GM11168 (cell line): Measurements from ENCODE around the gene KLK4.

Source experiments
- in situ Hi-C: fragments of 300-500 bp; cut with MboI; formaldehyde crosslinking; loops from one replicate; pipeline ENCODE4 v1.12.0; 2022; ENCODE audit warnings: low sequenced_read_pairs; ENCODE audit not compliant: unreplicated experiment

Gene KLK4

GRCh38 chr19:50890422-50891252, 20.6 kb downstream of the KLK4 start:
- in situ Hi-C loops = no loop called here

- in situ Hi-C loops = no loop called here
Measured at GRCh38 chr19:50889638-50890037, 21.6 kb downstream of the KLK4 start.

DNA sequence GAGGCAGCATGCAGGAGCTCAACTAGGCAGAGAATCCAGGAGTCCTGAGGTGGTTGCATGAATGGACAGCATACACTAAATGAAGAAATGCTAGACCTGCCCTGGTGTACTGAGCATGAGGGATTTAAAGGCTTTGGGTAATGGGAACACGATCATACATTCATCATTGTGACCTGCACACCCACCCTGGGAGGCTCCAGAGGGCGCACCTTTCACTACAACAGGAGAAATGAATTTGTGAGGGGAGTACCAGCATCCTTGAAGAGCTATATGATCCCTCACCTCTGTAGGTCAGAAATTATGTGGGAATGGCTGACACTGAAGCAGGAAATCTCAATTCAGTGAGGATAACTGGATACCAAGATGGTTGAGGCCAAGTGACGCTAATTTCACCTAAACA, 29.0 kb downstream of the KLK4 start:
- in situ Hi-C loops = no loop called here

- in situ Hi-C loops = no loop called here
Measured at GRCh38 chr19:50880241-50880640, 31.0 kb downstream of the KLK4 start.

DNA sequence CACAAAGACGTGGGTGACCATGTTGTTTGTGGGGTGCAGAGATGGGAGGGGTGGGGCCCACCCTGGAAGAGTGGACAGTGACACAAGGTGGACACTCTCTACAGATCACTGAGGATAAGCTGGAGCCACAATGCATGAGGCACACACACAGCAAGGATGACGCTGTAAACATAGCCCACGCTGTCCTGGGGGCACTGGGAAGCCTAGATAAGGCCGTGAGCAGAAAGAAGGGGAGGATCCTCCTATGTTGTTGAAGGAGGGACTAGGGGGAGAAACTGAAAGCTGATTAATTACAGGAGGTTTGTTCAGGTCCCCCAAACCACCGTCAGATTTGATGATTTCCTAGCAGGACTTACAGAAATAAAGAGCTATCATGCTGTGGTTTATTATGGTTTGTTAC, 32.3 kb downstream of the KLK4 start:
- in situ Hi-C loops = no loop called here

DNA sequence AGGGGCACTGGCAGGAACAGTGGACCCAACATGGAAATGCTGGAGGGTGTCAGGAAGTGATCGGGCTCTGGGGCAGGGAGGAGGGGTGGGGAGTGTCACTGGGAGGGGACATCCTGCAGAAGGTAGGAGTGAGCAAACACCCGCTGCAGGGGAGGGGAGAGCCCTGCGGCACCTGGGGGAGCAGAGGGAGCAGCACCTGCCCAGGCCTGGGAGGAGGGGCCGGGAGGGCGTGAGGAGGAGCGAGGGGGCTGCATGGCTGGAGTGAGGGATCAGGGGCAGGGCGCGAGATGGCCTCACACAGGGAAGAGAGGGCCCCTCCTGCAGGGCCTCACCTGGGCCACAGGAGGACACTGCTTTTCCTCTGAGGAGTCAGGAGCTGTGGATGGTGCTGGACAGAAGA, 33.9 kb downstream of the KLK4 start:
- in situ Hi-C loops = no loop called here

- in situ Hi-C loops = no loop called here
Measured at GRCh38 chr19:50876456-50876855, 34.7 kb downstream of the KLK4 start.

DNA sequence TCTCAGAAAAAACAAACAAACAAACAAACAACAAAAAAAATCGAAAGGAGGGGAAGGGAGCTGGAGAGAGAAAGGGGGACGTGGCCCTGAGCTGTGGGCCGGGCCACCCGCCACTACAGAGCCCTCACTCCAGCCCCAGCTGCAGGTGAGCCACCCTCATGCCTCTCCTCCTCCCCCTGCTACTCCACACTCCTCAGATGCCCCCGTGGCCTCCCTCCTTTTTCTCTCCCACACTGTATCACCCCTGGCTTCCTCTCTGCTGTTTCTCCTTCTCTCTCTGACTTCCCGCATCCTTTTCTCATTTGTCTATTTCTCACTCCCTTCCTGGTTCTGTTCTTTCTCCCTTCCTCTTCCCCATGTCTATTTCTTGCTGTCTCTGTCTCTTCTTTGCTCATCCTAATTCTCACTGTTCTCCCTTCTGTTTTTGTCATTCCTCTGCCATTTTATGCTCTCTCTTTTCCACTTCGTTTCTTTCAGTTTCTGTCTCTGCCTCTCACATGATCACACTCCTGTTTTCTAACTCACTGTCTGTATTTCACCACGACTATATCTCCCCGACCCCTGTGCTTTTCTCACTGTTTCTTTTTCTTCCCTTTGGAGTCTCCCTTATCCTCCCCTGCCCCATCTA, 35.3 kb downstream of the KLK4 start:
- in situ Hi-C loops = no loop called here

GRCh38 chr19:50874211-50874610, 37.0 kb downstream of the KLK4 start:
- in situ Hi-C loops = no loop called here

DNA sequence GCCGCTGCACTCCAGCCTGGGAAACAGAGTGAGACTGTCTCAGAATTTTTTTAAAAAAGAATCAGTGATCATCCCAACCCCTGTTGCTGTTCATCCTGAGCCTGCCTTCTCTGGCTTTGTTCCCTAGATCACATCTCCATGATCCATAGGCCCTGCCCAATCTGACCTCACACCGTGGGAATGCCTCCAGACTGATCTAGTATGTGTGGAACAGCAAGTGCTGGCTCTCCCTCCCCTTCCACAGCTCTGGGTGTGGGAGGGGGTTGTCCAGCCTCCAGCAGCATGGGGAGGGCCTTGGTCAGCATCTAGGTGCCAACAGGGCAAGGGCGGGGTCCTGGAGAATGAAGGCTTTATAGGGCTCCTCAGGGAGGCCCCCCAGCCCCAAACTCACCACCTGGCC, 38.1 kb downstream of the KLK4 start, which contains the start of gene KLK2:
Gene KLK2, plus strand, starts transcription at position 384 of the 400 bp plus-strand sequence. CDS start 35 bp downstream, outside the sequence.
- in situ Hi-C loops = no loop called here

DNA sequence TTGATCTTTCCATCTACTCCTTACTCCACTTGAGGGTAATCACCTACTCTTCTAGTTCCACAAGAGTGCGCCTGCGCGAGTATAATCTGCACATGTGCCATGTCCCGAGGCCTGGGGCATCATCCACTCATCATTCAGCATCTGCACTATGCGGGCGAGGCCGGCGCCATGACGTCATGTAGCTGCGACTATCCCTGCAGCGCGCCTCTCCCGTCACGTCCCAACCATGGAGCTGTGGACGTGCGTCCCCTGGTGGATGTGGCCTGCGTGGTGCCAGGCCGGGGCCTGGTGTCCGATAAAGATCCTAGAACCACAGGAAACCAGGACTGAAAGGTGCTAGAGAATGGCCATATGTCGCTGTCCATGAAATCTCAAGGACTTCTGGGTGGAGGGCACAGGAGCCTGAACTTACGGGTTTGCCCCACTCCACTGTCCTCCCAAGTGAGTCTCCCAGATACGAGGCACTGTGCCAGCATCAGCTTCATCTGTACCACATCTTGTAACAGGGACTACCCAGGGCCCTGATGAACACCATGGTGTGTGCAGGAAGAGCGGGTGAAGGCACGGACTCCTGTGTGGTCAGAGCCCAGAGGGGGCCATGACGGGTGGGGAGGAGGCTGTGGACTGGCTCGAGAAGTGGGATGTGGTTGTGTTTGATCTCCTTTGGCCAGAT, 40.6 kb downstream of the KLK4 start:
- in situ Hi-C loops = no loop called here

- in situ Hi-C loops = no loop called here
Measured at GRCh38 chr19:50869479-50869878, 41.7 kb downstream of the KLK4 start.

- in situ Hi-C loops = no loop called here
Measured at GRCh38 chr19:50861496-50862286, 49.5 kb downstream of the KLK4 start.

DNA sequence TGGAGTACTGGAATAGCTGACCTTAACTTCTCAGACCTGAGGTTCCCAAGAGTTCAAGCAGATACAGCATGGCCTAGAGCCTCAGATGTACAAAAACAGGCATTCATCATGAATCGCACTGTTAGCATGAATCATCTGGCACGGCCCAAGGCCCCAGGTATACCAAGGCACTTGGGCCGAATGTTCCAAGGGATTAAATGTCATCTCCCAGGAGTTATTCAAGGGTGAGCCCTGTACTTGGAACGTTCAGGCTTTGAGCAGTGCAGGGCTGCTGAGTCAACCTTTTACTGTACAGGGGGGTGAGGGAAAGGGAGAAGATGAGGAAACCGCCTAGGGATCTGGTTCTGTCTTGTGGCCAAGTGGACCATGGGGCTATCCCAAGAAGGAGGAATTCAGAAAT, 50.2 kb downstream of the KLK4 start:
- in situ Hi-C loops = no loop called here

- in situ Hi-C loops = no loop called here
Measured at GRCh38 chr19:50859849-50860248, 51.3 kb downstream of the KLK4 start.

DNA sequence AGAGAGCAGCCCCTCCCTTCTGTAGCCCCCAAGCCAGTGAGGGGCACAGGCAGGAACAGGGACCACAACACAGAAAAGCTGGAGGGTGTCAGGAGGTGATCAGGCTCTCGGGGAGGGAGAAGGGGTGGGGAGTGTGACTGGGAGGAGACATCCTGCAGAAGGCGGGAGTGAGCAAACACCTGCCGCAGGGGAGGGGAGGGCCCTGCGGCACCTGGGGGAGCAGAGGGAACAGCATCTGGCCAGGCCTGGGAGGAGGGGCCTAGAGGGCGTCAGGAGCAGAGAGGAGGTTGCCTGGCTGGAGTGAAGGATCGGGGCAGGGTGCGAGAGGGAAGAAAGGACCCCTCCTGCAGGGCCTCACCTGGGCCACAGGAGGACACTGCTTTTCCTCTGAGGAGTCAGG, 52.3 kb downstream of the KLK4 start:
- in situ Hi-C loops = no loop called here

DNA sequence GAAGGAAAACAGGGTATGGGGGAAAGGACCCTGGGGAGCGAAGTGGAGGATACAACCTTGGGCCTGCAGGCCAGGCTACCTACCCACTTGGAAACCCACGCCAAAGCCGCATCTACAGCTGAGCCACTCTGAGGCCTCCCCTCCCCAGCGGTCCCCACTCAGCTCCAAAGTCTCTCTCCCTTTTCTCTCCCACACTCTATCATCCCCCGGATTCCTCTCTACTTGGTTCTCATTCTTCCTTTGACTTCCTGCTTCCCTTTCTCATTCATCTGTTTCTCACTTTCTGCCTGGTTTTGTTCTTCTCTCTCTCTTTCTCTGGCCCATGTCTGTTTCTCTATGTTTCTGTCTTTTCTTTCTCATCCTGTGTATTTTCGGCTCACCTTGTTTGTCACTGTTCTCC, 53.8 kb downstream of the KLK4 start:
- in situ Hi-C loops = no loop called here
